GM19328 (cell line): ENCODE data around the gene MSN.

Source experiments
- ATAC-seq: cut with Tn5 transposase; IDR thresholded peaks from one replicate; pipeline ENCODE4 v1.9.1; 2021; ENCODE audit warnings: mild to moderate bottlenecking, moderate library complexity; ENCODE audit not compliant: unreplicated experiment

The MSN gene

DNA sequence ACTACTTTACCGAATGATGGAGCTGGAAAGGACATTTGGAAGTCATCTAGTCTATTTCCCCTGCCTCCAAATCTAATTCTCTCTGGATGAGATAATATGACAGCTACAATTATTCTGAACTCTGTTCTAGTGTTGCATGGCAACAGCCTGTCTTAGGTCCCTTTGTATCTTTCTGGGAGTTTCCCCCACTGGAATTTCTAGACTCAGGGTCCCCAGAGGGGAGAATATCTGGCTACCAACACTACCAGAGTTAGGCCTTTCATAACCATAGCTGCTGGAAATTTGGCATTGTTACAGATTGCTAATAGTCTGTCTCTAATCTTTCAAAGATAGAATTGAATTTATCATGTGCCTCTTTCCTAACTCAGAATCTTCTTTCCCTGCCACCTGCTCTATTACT is 4.5 kb downstream of the MSN start:
- ATAC-seq = no peak

- ATAC-seq = no peak
Measured at GRCh38 chrX:65673857-65674203, 6.4 kb downstream of the MSN start.

DNA sequence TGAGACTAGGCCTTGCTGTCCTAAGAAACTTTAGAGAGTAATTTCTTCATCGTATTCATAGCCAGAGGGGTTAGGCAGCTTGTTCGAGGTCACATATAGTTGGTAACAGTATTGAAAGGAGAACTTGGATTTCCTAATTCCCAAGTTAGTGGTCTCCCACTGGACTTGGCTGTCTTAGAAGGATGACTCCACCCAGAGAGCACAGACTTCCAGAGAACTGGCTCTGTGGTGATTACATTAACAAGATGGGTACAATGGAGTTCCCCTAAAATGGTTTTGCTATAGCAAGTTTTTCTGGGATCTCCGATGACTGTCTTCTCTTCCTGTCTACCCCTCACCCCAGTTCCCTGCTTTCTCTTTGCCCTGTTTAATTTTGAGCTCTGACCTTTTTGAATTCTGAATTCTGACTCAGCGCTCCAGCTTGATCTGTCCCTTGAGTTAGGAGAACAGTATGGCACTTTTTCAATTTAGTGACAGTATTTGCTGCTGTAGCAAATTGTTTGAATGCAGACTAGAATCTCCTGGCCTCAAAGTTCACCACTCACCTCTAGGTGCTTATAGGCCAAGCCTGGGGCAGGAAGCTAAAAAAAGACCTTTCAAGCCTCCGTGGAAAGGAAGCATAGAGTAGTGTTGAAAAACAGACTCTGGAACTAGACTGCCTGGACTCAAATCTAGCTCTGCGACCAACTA is 6.9 kb downstream of the MSN start:
- ATAC-seq = no peak

GRCh38 chrX:65677954-65678469 is 10.6 kb downstream of the MSN start:
- no peak for ATAC-seq

GRCh38 chrX:65679071-65679540 is 11.7 kb downstream of the MSN start:
- ATAC-seq = no peak

DNA sequence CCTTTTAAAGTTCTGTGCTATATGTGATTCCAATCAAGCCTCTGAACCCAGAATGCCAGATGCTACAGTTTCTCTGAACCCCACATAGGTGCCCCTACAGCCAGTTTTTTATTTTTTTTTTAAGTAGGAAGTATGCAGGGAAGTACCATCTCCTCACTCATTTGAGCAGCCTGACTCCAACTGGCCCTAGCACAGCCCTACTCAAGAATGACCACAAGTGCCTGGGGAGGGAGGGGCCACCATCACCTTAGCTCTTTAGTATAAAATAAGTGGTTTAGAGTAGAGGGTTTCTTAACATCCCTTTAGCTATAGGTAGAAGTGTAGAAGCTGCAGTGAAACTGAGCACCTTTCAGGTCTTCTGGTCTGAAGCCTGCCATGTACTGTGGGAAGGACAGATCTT is 14.4 kb downstream of the MSN start:
- ATAC-seq = no peak

DNA sequence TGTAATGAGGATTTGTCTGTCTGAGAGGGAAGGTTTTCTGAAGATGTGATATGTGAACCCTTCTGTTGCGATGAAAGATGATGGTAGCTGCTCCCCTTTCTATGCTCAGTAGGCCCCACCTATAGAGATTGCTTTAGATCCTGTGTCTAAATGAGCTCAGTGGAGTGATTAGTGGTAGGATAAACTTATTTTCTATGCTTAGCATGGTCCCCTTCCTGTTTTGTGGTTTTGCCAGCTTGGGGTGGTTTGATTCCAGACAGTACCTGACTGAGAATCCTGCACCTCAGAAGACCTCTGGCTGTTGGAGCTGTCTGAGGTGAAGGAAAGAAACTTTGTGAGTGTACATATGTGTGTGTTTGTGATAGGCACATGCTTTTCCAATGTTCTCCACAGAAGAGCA is 17.7 kb downstream of the MSN start:
- no peak for ATAC-seq

- ATAC-seq = no peak
Measured at GRCh38 chrX:65686236-65686635, 18.8 kb downstream of the MSN start.

DNA sequence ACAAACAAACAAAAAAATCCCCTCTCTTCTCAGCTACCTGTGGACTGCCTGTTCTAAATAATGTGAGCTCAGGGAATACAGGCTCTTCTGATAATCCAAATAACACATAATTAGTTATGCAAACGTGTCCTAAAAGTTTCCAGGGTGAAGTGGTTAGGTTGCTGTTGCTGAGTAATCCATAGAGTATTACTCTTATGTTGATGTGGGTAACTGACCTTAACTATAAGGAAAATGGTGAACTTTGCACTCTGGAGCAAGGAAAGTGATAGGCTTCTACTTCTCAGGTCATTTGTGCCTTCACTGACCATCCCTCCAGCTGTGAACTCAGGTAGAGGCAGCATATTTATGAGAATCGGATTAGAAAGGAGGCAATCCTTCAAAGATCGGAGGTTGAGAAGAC is 19.9 kb downstream of the MSN start:
- no peak for ATAC-seq

DNA sequence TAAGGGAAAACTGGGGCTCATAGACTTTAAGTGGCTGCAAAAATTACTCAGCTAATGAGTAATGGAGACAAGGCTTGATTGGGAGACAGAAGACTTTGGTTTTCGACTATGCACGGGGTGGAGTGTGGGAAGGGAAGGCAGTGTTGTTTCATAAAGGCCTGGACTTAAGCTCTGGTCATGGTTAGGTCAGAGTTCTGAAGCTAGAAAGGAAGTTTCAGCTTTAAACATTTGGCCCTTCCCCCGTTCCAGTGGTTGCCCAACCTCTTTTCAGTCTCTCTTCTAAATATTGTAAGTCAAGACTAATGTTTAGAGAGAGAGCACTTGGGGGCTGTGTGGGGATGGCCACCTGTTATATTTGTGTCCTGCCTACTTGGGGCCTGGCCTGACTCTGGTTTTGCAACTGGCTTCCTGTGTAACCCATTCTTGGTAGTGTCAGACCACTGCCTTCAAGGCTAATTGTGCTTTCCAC is 21.0 kb downstream of the MSN start:
- peak; percentile 89 for ATAC-seq

- ATAC-seq = no peak
Measured at GRCh38 chrX:65689377-65689776, 21.9 kb downstream of the MSN start.

- no peak for ATAC-seq
Measured at GRCh38 chrX:65690057-65690855, 22.8 kb downstream of the MSN start.

DNA sequence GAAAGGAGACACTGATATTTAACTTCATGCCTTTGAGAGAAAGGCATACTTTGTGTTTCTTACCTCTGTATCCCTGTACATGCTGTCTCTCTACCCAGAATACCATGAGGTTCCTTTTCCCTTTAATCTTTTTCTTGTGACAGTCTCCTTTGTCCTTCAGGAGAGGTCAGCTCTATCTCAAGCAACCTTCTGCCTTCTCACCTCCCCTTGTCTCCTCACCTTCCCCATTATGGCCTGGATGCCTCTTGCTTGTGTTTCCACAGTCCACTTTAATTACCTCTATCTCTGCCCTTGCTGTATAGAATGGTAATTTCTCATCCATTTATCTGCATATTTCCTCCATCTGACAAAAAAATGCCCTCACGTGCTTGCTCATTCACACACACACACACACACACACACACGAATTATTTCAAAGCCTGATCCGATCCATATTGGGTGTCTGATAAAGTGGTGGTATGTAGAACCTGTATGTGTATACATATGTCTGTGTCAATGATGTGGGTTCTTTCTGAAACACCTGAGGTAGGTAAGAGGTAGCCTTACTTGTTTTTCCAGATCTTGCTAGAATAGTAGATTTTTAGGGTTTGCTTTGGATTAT is 28.5 kb downstream of the MSN start:
- ATAC-seq = no peak

- ATAC-seq = no peak
Measured at GRCh38 chrX:65696613-65697012, 29.2 kb downstream of the MSN start.

DNA sequence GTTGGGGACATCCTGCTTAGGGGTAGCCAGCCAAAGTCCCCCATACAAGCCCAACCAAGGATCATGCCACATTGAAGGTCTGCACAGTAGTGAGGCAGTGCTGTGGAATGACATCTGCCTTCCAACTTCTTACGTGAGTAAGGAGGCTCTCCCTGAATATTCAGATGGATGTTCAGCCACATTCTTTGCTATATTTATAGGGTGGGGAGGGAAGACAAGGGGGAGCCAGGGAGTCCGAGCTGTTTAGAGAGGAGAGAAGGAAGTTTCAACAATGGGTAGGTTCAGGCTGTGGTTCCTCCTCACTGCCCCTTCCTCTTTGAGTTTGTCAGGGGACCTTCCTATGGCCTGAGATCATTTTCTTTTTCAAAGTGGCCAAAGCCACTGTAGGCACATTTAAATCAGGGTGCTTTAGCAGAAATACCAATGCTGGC is 29.8 kb downstream of the MSN start:
- no peak for ATAC-seq

DNA sequence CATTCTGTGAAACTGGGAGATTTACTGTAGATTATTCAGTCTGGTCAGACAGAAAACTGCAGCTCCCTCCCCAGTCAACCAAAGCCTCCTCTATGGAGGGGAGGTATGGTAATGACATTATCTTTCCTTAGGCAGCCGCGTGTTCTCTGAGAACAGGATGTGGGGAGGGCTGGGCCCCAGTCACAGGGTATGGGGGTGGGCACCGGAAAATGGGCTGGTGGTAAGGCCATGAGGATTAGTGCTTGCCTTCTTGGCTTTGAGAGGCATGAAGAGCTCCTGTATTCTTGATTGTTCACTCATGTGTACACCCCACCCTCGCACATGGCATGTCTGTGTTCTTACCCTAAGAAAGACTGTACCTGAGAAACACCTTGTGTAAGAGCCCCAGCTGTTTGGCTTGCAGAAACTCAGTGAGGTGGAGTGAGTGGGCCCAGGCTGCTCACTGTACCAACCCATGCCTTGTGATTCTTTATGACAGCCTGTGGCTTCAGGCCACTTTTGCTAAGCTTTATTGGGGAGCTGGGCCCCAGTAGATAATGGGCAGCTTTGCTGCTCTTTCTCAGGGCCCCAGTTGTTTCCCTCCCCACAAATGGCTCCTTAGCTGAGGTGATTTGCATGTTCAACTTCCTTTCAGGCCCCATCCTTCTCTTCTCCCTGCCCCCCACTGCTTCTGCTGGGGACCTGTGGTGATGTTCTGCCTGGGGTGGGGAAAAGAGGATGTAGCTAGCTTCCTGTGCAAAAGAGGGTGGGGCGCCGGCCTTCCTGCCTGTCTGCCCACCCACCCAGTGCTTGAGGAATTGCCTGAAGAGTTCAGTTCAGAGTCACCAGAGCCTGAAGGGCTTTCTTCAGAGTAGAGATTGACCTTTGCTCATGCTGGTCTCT is 30.7 kb downstream of the MSN start:
- peak; percentile 54 for ATAC-seq

- no peak for ATAC-seq
Measured at GRCh38 chrX:65702956-65703355, 35.5 kb downstream of the MSN start.

DNA sequence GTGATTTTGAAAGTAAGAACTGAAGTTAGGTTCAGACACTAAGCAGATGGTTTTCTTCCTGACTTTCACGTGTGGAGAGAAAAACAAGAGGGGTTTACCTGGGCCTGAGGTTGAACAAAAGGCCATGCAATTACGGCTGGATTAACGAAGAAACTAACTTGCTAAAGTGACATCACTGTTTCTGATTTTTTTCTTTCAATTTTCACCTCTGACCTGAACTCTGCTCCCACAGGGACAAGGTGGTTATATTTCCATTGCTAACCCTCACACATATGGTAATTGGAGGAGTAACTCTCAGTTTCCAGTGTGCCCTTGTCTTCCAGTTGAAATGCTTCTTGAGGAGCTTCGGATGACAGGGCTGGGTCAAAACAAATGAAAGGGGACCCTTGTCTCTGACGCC is 38.0 kb downstream of the MSN start:
- no peak for ATAC-seq

DNA sequence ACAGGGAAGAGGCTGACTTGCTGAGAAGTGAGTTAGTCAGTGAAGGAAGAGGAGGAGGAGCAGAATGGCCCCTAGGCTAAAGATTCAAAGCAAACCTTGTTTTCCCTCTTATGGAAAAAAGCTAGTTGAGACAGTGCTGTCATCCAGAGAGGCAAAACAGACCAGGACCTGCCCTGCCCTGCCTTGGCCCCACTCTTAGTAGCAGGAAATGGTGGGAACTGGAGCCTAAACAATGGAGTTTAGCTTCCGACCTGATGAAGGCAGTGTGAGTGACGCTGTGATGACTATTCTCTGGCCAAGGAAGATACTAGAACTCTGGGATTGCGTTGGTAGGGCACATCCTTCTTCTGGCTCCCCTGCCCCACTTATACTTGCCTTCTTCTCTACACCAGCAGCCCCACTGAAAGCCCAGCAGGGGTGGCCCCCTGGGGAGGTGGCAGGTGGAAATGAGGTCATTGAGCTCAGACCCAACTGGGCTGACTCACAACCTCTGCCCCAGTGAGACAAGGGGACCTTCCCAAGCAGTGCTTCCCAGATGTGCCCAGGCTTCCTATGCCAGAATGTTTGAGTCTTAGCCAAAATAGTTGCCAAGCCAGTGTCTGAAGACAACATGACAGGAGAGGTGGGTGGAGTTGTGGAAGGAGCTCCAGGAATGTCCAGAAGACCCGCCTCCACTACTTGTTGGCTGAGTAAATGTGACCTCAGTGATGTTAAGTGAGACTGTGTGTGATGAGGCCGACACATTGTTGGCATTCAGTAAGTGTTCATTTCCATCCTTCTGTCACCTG is 38.8 kb downstream of the MSN start:
- ATAC-seq = no peak

DNA sequence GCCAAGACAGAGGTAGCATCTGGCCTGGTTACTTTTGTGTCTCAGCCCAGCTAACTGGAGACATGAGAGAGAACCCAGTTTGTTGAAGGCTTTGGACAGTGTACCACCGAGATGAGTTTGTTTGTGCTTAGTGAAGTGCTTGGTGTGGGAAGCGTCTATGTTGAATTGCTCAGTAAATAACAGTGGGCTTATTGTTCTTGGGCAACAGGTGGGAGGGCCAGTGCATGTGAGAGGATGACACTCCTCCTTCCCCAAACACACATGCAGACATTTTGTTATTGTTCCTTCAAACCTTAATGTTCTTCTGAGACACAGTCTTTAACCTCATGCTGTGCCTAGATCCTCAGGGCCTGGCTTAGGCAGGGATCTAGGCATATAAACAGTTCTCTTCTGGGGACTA is 39.7 kb downstream of the MSN start:
- no peak for ATAC-seq
